ENCODE measurements around the gene LSP1. TPM values are rescaled to one million over a fixed set of nuclear protein-coding genes. Genes with fewer than 3 reads are reported as not detected.

Gene LSP1
- total and polyA plus RNA-seq, 2 of the 4 experiments (the other 2 are of a cell fraction) = not detected

- Histone ChIP-seq H3K9me3 (ENCODE audit: control insufficient read depth, insufficient read depth, low read length) (no peaks in the 10 kb centered on the region), H3K4me1 (ENCODE audit: control insufficient read depth, insufficient read depth, low read length) (no peaks in the 10 kb centered on the region), H4K8ac (ENCODE audit: low read depth in 2 of 2, low read length in 2 of 2) (no peak overlapping the region), H3K4ac (ENCODE audit: low read depth, low read length) (no peak overlapping the region), H3K36me3 (ENCODE audit: control insufficient read depth, insufficient read depth, low read length) (no peaks in the 10 kb centered on the region), H2BK120ac (ENCODE audit: low read depth, low read length) (no peak overlapping the region), H2AFZ (replicated peaks; ENCODE audit: low read length, poor library complexity) (no peak overlapping the region), H3K14ac (replicated peaks; ENCODE audit: low read depth, low read length) (no peak overlapping the region), H3K18ac (ENCODE audit: low read depth, low read length) (no peak overlapping the region), H4K5ac (ENCODE audit: low read depth, low read length) (no peak overlapping the region), H3K9ac (ENCODE audit: low read depth, low read length) (no peak overlapping the region), H3K9me1 (ENCODE audit: insufficient read depth, low read length) (no peaks in the 10 kb centered on the region), H3K27ac (ENCODE audit: insufficient read depth, low read length) (no peak overlapping the region), H2BK5ac (ENCODE audit: low read depth, low read length, poor library complexity, severe bottlenecking) (no peak overlapping the region), H2BK15ac (ENCODE audit: low read depth, low read length) (no peak overlapping the region), H3K23ac (ENCODE audit: low read depth, low read length) (no peak overlapping the region), H2AK9ac (replicated peaks; ENCODE audit: low read depth, low read length, poor library complexity) (no peak overlapping the region), H4K91ac (ENCODE audit: insufficient read depth, low read depth, low read length) (no peak overlapping the region), H2BK20ac (ENCODE audit: low read depth, low read length) (no peak overlapping the region), H2AK5ac (ENCODE audit: low read depth, low read length) (no peak overlapping the region), H3K56ac (ENCODE audit: extremely low read depth, insufficient read depth, low read length) (no peak overlapping the region), H3K79me1 (ENCODE audit: low read depth in 1 of 2, low read length in 2 of 2) (no peaks in the 10 kb centered on the region), H3K4me3 (ENCODE audit: insufficient read depth, low read depth, low read length) (no peak overlapping the region), H3K4me2 (ENCODE audit: low read depth, low read length) (no peak overlapping the region), H4K20me1 (ENCODE audit: insufficient read depth, low read length) (no peaks in the 10 kb centered on the region; the same call in 1 of the 2 replicates), H3K27me3 (ENCODE audit: control insufficient read depth, insufficient read depth, low read length) (peaks cover 12% of the 10 kb centered on the region; the same call in 1 of the 2 replicates)
- DNase-seq = no peak
- BruUV-seq (replicated peaks) = no TSS peak
- CTCF ChIA-PET = no interaction called here
- ATAC-seq (ENCODE audit: low read depth) = no peak
- intact Hi-C loops (cut with micrococcal nuclease) = no loop called here
- POLR2A ChIA-PET (ENCODE audit: unreplicated experiment) = no interaction called here
- in situ Hi-C loops (cut with MboI; ENCODE audit: low sequenced_read_pairs) = no loop called here
- dilution Hi-C loops (cut with HindIII; ENCODE audit: low sequenced_read_pairs, unreplicated experiment) = no loop called here
- no peak for TF ChIP-seq USF2 (IDR thresholded peaks at IDR 0.05; ENCODE audit: low read depth, low read length)
- TF ChIP-seq CHD1 (IDR thresholded peaks at IDR 0.05; ENCODE audit: low read depth, low read length) = no peak
- no peak for TF ChIP-seq MAFK (IDR thresholded peaks at IDR 0.05; ENCODE audit: low read depth, low read length)
- TF ChIP-seq CTCF (conservative IDR thresholded peaks at IDR 0.05; ENCODE audit: low read depth, low read length) = no peak
- TF ChIP-seq RAD21 (IDR thresholded peaks at IDR 0.05; ENCODE audit: low read length) = no peak
- TF ChIP-seq SMC3 (IDR thresholded peaks at IDR 0.05; ENCODE audit: low read depth, low read length) = no peak
- no peak for TF ChIP-seq CEBPB (IDR thresholded peaks at IDR 0.05; ENCODE audit: low read depth, low read length)
- no peak for TF ChIP-seq NFE2L2 (IDR thresholded peaks at IDR 0.05; ENCODE audit: low read depth, low read length)
- TF ChIP-seq RCOR1 (IDR thresholded peaks at IDR 0.05; ENCODE audit: insufficient replicate concordance, low read length) = no peak
- no peak for TF ChIP-seq RFX5 (IDR thresholded peaks at IDR 0.05; ENCODE audit: low read depth, low read length)
- TF ChIP-seq POLR2A (IDR thresholded peaks at IDR 0.05; ENCODE audit: low read depth, low read length) = no peak
- TF ChIP-seq BHLHE40 (IDR thresholded peaks at IDR 0.05; ENCODE audit: low read depth, low read length) = no peak
- WGBS, 2 experiments (ENCODE audit: extremely low coverage in 2 of 2, insufficient read length in 1 of 2) = 90% methylated on average over 2 of the region's 13 CpGs; no CpG with 5 or more reads in 1 of the 2 experiments
Observed at GRCh38 chr11:1912289-1912878, 59.5 kb downstream of the LSP1 start.
